LNCAP (cell line): Measurements from ENCODE around the gene MYO15A.

ENCODE experiments used
- TF ChIP-seq, protein P1 (sequence below): fragments of 450-650 bp; IDR thresholded peaks from 2 replicates; pipeline ENCODE4 v1.5.1; 2017; ENCODE audit warnings: mild to moderate bottlenecking

The MYO15A gene

DNA sequence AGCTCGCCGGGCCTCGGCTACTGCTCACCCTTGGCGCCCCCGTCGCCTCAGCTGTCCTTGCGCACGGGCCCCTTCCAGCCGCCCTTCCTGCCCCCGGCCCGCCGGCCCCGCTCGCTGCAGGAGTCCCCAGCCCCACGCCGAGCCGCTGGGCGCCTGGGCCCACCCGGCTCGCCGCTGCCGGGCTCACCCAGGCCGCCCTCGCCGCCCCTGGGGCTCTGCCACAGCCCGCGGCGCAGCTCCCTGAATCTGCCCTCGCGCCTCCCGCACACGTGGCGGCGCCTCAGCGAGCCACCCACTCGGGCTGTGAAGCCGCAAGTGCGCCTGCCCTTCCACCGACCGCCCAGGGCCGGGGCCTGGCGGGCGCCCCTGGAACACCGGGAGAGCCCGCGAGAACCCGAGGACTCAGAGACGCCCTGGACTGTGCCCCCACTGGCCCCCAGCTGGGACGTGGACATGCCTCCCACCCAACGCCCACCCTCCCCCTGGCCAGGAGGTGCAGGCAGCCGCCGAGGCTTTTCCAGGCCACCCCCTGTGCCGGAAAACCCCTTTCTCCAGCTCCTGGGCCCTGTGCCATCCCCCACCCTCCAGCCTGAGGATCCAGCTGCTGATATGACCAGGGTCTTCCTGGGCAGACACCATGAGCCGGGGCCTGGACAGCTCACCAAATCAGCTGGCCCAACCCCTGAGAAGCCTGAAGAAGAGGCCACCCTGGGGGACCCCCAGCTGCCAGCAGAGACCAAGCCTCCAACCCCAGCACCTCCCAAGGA lies 12.8 kb downstream of the MYO15A start:
- TF ChIP-seq, protein P1, sequence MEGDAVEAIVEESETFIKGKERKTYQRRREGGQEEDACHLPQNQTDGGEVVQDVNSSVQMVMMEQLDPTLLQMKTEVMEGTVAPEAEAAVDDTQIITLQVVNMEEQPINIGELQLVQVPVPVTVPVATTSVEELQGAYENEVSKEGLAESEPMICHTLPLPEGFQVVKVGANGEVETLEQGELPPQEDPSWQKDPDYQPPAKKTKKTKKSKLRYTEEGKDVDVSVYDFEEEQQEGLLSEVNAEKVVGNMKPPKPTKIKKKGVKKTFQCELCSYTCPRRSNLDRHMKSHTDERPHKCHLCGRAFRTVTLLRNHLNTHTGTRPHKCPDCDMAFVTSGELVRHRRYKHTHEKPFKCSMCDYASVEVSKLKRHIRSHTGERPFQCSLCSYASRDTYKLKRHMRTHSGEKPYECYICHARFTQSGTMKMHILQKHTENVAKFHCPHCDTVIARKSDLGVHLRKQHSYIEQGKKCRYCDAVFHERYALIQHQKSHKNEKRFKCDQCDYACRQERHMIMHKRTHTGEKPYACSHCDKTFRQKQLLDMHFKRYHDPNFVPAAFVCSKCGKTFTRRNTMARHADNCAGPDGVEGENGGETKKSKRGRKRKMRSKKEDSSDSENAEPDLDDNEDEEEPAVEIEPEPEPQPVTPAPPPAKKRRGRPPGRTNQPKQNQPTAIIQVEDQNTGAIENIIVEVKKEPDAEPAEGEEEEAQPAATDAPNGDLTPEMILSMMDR = no peak

GRCh38 chr17:18122990-18123753 lies 14.6 kb downstream of the MYO15A start:
- TF ChIP-seq, protein P1 = no peak

- TF ChIP-seq, protein P1 = no peak
These were observed 16.0 kb downstream of the MYO15A start for GRCh38 chr17:18124345-18125126.

- TF ChIP-seq, protein P1 = no peak
These were observed 20.5 kb downstream of the MYO15A start for GRCh38 chr17:18129041-18129502.

DNA sequence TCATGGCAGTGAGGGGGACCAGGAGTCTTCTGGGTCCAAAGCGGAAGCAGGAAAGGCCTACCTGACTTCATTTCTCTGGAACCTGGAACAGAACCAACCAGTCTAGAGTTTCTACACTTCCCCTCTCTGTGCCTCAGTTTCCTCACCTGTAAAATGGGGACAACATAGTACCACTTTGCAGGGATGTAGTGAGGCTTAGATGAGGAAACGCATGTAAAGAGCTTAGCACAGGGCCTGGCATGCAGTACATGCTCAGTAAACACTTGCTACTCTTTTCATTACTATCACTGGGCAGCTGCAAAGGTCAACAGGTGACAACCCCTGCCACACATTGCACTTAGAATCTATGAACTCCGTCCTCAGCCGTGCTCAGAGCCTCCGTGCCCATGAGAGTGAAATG lies 24.2 kb downstream of the MYO15A start:
- TF ChIP-seq, protein P1 = no peak

- TF ChIP-seq, protein P1 = no peak
These were observed 27.8 kb downstream of the MYO15A start for GRCh38 chr17:18136357-18136756.

DNA sequence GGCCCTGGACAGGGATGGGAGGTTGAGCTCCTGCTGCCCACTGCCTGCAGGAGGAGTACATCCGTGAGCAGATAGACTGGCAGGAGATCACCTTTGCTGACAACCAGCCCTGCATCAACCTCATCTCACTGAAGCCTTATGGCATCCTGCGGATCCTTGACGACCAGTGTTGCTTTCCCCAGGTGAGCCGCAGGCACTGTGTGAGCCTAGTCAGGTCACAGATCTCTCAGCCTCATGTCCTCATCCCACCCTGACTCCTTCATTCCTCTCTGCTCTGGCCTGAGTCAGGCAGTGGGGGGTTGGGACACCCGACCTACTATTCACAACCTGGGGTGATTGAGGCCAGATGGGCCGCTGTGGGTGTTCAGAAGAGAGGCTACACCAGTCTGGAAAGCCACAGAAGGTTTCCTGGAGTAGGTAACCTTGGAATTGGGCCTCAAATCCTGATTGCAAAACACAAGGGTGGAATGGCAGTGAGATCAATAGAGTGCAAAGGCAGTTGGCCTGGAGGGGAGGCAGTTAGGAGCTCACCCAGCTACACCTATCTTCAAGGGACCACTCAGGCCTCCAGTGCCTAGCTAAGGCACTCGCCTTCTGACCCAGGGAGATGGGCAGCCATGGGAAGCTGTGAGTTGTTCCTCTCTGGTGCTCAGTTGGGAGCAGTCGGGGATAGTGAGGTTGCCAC lies 29.7 kb downstream of the MYO15A start:
- TF ChIP-seq, protein P1 = no peak
